Erythroblast (primary cell): Measurements from ENCODE around the gene CD63.

Experiments
- GATA1 ChIP-seq: IDR thresholded peaks from 2 replicates; pipeline ENCODE4 v1.6.1; 2011; ENCODE audit warnings: low read depth, mild to moderate bottlenecking, control low read depth, low read length, moderate library complexity
- POLR2A ChIP-seq: IDR thresholded peaks from 2 replicates; pipeline ENCODE4 v1.6.1; 2011; ENCODE audit warnings: mild to moderate bottlenecking, low read length

DNA sequence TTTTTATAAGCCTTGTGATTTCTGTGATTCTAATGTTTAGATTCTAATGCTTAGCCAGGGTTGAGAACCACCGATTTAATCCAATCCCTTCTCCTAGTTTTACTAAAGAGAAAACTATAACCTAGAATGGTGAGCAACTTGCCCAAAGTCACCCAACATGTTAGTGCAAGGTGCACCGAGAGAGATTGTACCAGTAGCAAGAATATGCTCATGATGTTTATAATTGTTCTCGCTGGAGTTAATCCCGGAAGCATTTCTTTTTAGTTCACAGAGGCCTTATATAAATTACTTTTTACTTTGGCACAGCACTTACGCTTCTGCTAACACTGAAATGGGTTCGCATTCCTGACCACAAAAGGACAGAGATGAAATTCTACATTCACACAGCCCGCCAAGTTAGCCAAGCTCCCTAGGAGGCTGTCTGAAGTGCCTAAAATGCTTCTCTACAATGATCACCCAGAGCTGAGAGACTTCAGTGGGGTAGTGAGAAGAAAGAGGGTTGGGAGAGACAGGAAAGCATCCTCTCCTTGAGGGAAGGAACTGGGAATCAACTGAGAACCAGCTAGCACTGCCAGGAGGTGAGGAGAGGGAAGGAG is 13.5 kb downstream of the CD63 start:
- no peak for TF ChIP-seq POLR2A
- no peak for TF ChIP-seq GATA1
